Body of pancreas (tissue), 4 donors: ENCODE measurements around the gene SEMA3G.

Experiments
- POLR2A ChIP-seq, 3 donors: fragments of 450-650 bp; IDR thresholded peaks; one replicate each; pipeline ENCODE4 v1.6.1; 2016; ENCODE audit warnings: antibody characterized with exemption in 3 of 3, mild to moderate bottlenecking in 2 of 3
- TF ChIP-seq, protein P1 (sequence below), 7 experiments: fragments of 450-650 bp in 4 of 7; fragments of 200-600 bp in 3 of 7; sonication (generic) in 3 of 7; IDR thresholded peaks; one replicate each; pipeline ENCODE4 v1.5.1; 2016 to 2019; ENCODE audit warnings: antibody characterized with exemption in 7 of 7

GRCh38 chr3:52432691-52433141 lies 12.2 kb downstream of the SEMA3G start:
- TF ChIP-seq, protein P1, sequence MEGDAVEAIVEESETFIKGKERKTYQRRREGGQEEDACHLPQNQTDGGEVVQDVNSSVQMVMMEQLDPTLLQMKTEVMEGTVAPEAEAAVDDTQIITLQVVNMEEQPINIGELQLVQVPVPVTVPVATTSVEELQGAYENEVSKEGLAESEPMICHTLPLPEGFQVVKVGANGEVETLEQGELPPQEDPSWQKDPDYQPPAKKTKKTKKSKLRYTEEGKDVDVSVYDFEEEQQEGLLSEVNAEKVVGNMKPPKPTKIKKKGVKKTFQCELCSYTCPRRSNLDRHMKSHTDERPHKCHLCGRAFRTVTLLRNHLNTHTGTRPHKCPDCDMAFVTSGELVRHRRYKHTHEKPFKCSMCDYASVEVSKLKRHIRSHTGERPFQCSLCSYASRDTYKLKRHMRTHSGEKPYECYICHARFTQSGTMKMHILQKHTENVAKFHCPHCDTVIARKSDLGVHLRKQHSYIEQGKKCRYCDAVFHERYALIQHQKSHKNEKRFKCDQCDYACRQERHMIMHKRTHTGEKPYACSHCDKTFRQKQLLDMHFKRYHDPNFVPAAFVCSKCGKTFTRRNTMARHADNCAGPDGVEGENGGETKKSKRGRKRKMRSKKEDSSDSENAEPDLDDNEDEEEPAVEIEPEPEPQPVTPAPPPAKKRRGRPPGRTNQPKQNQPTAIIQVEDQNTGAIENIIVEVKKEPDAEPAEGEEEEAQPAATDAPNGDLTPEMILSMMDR (IDR thresholded peaks at IDR 0.05): no peak
- no peak for TF ChIP-seq POLR2A (IDR thresholded peaks at IDR 0.05)
